Astrocyte of the spinal cord (primary cell): ENCODE results near the gene TMEM42.

ENCODE experiments used
- DNase-seq: peaks from one replicate; pipeline ENCODE4 v3.0.0; 2011; ENCODE audit warnings: low read depth, low spot score
- H3K4me3 ChIP-seq: 2 replicates; pipeline ENCODE4 v1.5.1; 2011; ENCODE audit warnings: low read depth, mild to moderate bottlenecking, low read length, moderate library complexity
- in situ Hi-C: cut with HindIII; loops from 2 replicates; pipeline ENCODE4 v1.10.0; 2017; ENCODE audit warnings: low sequenced_read_pairs
- TF ChIP-seq, protein P1 (sequence below): IDR thresholded peaks from 2 replicates; pipeline ENCODE4 v1.5.1; 2012; ENCODE audit warnings: low read depth, mild to moderate bottlenecking, low read length, inconsistent platforms

The TMEM42 gene

DNA sequence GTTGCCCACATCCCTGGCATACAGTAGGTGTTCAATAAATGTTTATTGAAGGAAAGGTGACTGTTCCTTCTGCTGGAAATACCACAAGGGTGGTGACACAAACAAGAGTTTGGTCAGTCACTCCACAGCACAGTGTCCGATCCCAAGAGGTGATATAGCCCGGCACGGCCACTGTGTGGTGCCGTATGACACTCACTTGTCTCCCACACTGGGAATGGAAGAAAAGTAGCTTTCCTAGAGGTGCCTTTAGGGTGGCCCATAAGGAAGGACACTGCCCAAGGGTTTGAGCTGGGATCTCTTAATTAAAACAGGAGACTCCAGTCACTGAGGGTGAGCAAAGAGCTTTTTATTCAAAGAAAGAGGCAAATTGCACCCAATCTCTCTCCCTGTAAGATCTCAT lies 53.2 kb downstream of the TMEM42 start:
- H3K4me3 ChIP-seq: no peak overlapping the region
- DNase-seq: peak; percentile 14
- TF ChIP-seq, protein P1, sequence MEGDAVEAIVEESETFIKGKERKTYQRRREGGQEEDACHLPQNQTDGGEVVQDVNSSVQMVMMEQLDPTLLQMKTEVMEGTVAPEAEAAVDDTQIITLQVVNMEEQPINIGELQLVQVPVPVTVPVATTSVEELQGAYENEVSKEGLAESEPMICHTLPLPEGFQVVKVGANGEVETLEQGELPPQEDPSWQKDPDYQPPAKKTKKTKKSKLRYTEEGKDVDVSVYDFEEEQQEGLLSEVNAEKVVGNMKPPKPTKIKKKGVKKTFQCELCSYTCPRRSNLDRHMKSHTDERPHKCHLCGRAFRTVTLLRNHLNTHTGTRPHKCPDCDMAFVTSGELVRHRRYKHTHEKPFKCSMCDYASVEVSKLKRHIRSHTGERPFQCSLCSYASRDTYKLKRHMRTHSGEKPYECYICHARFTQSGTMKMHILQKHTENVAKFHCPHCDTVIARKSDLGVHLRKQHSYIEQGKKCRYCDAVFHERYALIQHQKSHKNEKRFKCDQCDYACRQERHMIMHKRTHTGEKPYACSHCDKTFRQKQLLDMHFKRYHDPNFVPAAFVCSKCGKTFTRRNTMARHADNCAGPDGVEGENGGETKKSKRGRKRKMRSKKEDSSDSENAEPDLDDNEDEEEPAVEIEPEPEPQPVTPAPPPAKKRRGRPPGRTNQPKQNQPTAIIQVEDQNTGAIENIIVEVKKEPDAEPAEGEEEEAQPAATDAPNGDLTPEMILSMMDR: peak; percentile 53
- in situ Hi-C loops: no loop called here
